ENCODE data around the gene A4GNT.

- no peak for TF ChIP-seq EZH2 (IDR thresholded peaks at IDR 0.05; ENCODE audit: borderline replicate concordance, insufficient read depth, low read length, poor library complexity, severe bottlenecking)
- no peak for TF ChIP-seq CTCF (IDR thresholded peaks at IDR 0.05; ENCODE audit: poor library complexity, severe bottlenecking)
- no peak for TF ChIP-seq TAF1 (IDR thresholded peaks at IDR 0.05; ENCODE audit: low read depth)
- TF ChIP-seq SMC3 (conservative IDR thresholded peaks at IDR 0.05; ENCODE audit: poor library complexity) = no peak
- no peak for TF ChIP-seq EP300 (conservative IDR thresholded peaks at IDR 0.05; ENCODE audit: poor library complexity, severe bottlenecking)
- no peak for TF ChIP-seq POLR2AphosphoS5 (IDR thresholded peaks at IDR 0.05)
- TF ChIP-seq RAD21 (conservative IDR thresholded peaks at IDR 0.05) = no peak
Measured at GRCh38 chr3:138089091-138089490, 43.1 kb downstream of the A4GNT start.

All from neural cell (in vitro differentiated cells).